ENCODE results near the gene NFIC.
A peak's percentile ranks its signal among the peaks of the same experiment; 100 is the strongest.
"Not testable (repeated sequence)": the region's sequence is repeated elsewhere in the genome, so short reads cannot be mapped to it uniquely, and the experiment has no call there.

Gene NFIC

DNA sequence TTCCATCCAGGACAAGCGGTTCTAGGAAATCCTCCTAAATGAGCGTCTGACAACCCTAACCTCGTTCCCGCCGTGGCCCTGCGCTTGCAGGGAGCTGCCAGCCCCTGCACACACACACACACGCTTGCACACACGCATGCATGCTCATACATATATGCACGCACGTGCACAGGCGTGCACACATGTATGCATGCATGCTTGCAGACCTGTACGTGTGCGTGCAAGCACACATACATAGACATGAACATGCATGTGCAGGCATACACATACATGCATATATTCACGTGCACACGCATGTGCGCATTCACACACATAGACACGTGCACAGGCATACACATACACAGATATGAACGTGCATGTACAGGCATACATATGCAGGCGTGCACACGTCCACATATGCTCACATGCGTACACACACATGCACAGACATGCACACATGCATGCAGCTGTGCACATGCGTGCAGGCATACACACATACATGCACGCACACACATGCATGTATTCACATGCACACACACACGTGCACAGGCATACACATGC, 78.4 kb downstream of the NFIC start:
- DNase-seq (ENCODE audit: insufficient read length, low spot score) (no peak), FAIRE-seq (peak; percentile 92)

DNA sequence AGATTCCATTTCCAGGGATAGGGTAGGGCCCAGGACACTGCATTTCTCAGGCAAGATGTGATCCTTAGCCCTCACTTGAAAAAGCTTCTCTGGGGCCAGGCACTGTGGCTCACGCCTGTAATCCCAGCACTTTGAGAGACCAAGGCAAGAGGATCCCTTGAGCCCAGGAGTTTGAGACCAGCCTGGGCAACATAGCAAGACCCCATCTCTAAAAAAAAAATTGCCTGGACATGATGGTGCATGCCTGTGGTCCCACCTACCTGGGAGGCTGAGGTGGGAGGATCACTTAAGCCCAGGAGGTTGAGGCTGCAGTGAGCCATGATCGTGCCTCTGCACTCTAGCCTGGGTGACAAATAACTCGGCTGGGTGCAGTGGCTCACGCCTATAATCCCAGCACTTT, 80.3 kb downstream of the NFIC start:
- FAIRE-seq; DNase-seq (ENCODE audit: insufficient read length, low spot score): not testable (repeated sequence)

DNA sequence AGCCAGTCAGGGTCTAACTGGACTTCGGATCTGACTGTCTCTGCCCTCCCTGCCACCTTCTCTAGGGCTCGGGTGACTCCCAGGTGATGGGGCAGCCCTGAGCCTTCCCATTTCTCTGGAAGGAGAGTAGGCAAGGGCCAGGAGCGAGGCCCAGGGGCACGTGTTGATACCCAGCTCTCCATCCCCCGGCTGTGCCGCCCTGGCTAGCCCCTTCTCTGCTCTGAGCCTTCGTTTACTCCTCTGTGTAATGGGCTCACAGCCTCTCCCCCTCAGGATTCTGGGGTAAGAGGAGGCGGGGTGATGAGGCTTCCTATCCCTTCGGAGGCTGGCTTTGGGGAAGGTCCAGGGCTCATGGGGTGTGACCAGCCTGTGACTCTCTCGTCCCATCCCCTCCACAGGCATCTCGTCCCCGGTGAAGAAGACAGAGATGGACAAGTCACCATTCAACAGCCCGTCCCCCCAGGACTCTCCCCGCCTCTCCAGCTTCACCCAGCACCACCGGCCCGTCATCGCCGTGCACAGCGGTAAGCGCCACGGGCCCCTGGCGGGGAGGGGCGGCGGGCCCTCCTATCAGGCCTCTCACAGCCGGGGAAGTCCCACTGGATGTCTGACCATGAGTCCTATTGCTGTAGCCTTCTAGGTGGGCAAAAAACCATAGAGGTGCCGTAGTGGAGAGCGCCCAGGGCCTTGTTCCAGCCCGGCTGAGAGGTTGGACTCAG, 82.4 kb downstream of the NFIC start:
- FAIRE-seq (no peak), DNase-seq (ENCODE audit: insufficient read length, low spot score) (no peak)

DNA sequence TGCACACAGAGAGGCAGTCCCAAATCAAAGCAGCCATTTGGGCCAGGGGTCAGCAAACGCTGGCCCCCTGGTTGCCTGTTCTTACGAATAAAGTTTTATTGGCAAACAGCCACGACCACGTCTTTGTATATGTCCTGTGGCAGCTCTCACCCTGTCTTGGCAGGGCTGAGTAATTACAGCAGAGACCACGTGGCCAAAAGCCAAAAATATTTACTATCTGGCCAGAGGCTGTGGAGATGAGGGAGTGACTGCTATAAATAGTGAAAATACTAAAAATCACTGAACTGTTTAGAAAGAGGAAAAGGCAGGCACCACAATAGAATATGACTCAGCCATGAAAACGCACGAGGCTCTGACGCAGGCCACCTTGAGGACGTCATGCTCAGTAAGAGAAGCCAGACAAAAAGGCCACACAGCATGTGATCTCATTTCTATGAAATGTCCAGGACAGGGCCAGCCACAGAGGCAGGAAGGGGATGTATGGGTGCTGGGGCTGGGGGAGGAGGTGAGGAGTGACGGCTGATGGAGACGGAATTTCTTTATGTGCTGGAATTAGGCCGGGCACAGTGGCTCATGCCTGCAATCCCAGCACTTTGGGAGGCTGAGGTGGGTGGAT, 84.5 kb downstream of the NFIC start:
- FAIRE-seq = no peak
- peak; percentile 65 for DNase-seq (ENCODE audit: insufficient read length, low spot score)

DNA sequence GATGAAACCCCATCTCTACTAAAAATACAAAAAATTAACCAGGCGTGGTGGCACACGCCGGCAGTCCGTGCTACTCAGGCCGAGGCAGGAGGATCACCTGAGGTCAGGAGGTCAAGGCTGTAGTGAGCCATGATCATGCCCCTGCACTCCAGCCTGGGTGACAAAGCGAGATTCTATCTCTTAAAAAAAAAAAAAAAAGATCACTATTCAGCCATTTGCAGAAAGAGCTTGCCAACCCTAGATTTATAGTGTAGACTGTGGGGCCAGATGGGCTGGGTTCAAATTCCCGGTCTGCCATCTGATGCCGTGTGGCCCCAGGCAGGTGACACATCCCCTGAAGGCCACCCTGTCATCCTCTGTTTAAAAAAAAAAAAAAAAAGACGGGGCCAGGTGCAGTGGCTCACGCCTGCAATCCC, 85.1 kb downstream of the NFIC start:
- no peak for DNase-seq (ENCODE audit: insufficient read length, low spot score)

DNA sequence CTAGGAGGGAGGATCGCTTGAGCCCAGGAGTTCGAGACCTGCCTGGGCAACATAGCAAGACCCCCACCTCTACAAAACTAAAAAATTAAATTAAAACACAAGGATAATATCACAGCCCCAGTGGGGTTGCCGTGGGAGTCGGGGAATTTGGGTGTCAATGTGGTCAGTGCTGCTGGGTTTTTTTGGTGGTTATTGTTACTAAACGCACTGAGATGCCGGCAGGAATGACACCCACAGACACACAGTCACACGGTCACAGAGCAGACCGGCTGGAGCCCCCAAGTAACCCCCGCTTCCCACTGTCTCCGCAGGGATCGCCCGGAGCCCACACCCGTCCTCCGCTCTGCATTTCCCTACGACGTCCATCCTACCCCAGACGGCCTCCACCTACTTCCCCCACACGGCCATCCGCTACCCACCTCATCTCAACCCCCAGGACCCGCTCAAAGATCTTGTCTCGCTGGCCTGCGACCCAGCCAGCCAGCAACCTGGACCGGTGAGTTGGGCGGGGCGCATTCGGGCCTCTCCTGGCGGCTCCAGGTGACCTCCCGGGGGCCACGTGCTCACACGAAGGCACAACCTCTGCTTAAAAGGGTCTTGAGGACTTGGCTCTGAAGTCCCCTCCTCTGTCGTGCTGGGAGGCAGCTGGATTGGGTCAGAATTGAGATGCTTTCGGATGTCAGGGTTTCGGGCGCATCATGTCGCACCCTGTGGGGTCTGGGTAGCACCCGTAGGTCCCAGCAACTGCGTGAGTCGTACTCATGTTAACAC, 86.0 kb downstream of the NFIC start:
- DNase-seq (ENCODE audit: insufficient read length, low spot score) (no peak), FAIRE-seq (no peak)

More for the DNA sequence above, 85.1 kb downstream of the NFIC start:
- no peak for FAIRE-seq

DNA sequence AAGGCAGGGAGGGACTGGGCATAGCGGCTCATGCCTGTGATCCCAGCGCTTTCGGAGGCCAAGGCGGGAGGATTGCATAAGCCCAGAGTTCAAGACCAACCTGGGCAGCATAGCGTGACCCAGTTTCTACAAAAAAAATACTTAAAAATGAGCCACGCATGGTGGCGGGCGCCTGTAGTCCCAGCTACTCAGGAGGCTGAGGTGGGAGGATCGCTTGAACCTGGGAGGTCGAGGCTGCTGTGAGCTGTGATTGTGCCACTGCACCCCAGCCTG, 86.5 kb downstream of the NFIC start:
- not testable (repeated sequence) for DNase-seq (ENCODE audit: insufficient read length, low spot score); FAIRE-seq

DNA sequence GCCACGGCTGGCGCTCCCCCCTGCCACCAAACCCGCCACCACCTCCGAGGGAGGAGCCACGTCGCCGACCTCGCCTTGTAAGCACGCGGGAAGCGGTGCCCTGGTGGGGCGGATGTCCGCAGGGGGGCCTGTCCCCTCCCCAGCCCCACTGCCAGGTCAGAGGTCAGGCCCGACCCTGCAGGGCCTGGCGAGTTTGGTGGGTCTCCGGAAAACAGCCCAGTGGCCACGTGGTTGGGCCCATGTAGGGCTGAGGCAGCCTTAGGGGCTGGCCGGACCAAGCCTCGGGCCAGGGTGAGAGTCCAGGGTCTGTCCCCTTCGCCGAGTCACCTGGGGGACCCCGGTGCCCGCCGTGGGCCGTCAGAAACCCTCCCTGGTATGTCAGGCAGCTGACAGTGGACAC, 87.5 kb downstream of the NFIC start:
- DNase-seq (ENCODE audit: insufficient read length, low spot score) (no peak), FAIRE-seq (no peak)

DNA sequence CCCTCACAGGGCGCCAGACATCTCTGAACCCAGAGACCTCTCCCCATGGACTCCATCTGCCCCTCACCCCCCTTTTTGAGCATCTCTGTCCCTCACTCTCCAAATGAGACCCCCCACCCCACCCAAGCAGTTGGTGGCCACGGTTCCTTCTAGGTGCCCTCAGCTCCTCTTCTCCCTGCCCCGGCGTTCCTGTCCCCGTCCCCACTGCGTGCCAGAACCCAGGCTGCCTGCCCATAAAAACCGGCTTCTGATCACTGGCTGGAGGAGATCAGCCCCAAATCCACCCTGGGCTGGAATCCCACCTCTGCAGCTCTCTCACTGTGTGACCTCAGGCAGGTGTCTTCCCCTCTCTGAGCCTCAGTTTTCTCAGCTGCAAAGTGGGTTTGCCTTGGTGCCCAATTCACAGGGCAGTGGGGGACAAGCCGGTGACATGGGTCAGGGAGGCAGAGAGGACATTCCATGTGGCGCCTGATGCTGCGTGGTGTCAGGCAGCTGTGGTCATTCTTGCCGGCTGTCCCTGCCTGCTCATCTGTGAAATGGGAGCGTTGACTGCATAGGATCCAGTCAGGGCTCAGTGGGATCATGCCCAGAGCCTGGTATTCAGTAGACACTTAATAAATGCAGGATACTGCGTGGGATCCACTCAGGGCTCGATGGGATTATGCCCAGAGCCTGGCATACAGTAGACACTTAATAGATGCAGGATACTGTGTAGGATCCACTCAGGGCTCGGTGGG, 88.4 kb downstream of the NFIC start:
- FAIRE-seq = no peak

DNA sequence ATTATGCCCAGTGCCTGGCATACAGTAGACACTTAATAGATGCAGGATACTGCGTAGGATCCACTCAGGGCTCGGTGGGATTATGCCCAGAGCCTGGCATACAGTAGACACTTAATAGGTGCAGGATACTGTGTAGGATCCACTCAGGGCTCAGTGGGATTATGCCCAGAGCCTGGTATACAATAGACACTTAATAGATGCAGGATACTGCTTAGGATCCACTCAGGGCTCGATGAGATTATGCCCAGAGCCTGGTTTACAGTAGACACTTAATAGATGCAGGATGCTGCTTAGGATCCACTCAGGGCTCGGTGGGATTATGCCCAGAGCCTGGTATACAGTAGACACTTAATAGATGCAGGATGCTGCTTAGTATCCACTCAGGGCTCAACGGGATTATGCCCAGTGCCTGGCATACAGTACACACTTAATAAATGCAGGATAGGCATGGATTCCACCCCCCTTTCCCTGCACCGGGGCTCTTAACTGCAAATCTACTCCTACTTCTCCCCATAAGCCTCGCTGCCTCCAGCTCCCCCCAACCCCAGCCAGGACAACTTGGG, 89.1 kb downstream of the NFIC start:
- DNase-seq (ENCODE audit: insufficient read length, low spot score) (no peak), FAIRE-seq (no peak)

More for the DNA sequence above, 88.4 kb downstream of the NFIC start:
- no peak for DNase-seq (ENCODE audit: insufficient read length, low spot score)

DNA sequence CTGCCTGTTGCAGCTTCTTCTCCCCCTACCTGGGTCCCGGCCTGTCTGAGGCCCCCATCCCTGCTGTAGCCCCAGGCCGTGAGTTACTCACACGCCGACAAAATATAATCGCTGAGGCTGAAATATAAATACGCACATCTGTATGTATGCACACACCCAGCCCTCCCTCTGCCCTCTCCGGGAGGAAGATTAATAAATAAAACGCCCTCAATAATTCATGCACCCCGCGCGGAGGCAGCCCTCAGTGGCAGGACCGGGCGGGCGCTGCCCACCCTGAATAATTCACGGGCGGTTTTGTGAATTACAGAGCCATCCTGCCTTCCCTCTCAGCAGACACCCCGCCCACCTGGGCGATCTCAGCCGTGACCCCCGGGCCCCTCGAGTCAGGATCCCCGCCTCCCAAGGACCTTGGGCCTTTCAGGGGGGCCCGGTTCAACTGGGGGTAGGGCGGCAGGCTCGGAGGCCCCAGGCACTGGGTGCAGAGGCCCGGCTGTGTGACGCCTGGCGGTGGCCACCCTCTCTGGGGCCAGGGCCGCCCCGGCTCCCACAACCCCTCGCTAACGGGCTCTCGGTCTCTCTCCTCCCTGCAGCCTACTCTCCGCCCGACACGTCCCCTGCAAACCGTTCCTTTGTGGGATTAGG, 89.7 kb downstream of the NFIC start:
- FAIRE-seq (no peak), DNase-seq (ENCODE audit: insufficient read length, low spot score) (no peak)

DNA sequence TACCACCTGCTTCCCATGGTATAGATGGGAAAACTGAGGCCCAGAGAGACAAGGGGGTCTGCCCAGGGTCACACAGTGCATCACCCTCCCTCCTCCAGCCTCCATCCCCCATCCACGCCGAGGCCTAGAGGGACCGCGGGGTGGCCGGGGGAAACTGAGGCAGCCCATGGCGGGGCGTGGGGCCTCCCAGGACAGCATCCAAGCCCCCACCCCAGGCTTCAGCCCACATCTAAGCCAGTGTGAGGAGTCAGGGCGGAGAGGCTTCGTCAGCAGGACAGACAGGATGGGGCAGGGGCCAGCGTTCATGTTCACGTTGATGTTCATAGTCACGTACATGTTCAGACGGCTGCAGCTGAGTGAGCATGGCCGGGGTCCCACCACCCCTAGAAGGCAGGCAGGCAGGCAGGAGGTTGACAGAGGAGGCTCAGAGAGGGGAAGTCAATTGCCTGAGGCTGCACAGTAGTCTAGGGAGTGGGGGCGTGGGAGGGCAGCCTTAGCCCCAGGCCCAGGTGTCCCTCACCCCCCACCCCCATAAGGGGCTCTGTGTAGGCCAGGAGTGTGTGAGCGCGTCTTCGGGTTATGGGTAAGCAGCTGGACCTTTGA, 90.6 kb downstream of the NFIC start:
- no peak for FAIRE-seq
- no peak for DNase-seq (ENCODE audit: insufficient read length, low spot score)

DNA sequence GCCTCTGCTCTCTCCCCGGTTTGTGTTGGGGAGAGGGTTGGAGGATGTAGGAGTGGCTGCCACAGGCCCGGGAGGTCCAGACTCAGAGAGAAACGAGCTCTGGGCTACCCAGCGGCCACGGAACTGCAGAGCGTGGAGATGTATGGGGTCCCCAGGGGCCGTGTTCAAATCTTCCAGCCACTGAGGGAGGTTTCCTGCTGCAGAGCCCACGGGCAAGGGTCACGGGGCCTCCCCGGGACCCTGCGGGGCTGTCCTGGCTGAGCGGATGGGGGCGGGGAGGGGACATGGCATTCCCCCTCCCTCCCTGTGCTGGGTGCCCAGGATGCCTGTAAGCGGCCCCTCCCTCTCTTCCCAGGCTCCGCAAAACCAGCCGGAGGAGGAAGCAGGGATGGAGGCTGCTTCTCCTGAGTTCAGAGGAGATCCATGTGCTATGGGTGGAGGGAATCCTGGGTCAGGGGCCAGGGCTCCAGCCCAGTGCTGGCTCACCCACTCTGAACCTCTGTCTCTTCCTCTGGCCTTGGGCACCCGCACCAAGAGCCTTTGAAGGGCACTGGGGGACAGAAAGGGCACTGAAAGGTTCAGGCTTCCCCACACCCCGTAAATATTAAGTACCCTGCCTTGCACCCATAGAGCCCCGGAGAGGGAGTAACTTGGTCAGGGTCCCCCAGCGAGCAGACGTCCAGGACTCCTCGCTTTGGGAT, 91.3 kb downstream of the NFIC start:
- DNase-seq (ENCODE audit: insufficient read length, low spot score) (no peak), FAIRE-seq (no peak)

DNA sequence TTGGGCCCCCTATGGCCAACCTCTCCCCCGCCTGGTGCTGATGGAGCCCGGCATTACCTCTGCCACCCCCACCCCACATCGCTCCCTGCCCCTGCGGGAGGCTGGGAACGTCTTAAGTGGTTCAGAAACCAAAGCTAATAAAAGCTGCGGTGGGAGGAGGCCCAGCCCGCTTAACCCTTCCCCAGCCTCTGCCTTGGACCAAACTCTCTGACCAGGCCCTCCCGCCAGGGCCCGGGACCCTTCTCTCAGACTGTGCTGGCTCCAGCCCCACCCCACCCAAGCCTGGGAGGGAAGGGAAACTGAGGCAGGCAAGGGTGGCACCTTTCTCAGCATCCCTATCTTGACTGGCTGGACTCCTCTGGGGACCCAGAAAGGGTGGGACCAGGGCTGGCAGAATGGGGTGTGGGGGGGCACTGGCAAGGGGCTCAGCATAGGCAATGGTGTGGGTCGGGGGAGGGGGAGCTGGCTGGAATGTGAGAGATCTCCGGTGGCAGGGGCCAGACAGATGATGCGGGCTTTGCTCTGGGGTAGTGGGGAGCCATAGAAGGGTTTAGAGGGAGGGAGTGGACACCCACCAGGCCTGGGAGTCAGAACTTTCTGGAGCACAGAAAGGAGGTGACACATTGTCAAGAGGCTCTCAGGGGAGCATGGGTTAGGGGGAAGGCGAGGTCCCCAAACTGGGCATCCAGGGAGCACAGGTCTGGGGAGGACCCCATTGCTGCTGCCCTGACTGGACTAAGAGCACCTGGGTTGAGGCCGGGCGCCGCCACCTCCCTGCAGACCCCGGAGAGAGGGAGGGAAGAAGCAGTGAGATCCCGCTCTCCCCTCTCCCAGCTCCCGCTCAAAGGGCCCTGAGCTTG, 92.1 kb downstream of the NFIC start:
- FAIRE-seq (no peak), DNase-seq (ENCODE audit: insufficient read length, low spot score) (no peak)

DNA sequence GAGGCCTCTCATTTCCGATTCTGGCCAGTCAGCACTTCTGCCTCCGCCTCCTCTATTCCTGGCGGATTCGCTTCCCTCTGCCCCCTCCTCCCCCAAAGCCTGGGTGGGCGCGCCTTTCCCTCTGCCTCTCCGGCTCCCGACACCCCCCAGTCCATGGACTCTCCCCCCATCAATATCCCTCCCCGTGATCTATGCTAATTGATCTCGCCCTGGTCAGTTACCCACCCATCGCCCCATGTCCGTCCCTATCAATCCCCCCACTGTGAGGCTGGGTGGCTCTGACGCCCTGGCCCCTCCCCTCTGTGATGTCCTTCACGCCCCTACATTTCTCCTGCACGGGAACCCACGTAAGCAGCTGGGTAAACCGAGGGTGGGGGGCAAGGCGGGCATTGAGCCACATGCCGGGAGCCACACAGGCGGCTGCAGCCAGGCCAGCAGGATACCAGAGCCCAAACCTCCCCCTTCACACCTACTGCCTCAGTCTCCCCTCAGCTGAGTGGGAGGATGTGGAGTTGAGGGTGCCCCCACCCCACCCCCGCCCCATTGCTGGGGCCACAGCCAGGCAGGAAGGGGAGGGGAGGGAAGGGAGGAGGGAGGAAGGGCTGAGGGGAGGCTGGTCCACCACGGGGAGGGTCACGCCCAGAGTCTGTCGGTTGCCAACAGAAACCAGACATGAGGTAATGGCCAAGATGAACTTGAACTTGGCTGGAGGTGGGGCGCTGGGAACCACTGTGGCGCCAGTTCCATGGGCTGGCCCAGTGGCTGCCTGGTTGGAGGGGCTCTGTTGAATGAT, 92.9 kb downstream of the NFIC start:
- no peak for FAIRE-seq
- DNase-seq (ENCODE audit: insufficient read length, low spot score) = no peak

DNA sequence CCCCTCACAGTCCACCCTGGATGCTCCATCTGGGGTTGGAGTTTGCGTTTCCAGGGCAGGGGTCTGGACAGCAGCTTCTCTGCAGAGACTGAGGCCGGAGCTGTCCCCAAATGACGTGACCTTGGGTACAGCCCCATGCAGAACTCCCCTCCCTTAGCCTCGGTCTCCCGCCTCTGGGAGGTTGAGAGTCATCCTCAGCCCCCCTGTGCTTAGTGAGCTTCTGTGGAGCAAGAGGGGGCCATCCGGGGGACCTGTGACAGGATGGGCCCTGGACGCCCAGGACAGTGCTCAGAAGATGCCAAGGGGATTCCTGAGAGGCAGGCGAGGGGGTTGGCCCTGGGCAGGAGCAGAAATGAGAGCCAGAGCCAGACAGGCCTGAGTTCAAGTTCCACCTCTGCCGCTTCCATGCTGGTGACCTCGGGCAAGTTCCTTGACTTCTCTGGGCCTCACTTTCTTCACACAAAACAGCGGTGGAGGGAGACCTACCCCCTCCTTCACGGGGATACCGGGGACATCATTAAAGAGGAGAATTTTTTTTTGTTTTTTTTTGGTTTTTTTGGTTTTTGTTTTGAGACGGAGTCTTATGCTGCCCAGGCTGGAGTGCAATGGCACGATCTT, 93.7 kb downstream of the NFIC start:
- DNase-seq (ENCODE audit: insufficient read length, low spot score) (no peak), FAIRE-seq (no peak)

Data from HTR-8/SVneo (cell line).